HG03439 (cell line): ENCODE data around the gene ANO10.

ENCODE experiments used
- ATAC-seq: cut with Tn5 transposase; IDR thresholded peaks from one replicate; pipeline ENCODE4 v1.9.1; 2021; ENCODE audit warnings: mild to moderate bottlenecking, moderate library complexity; ENCODE audit not compliant: unreplicated experiment

The ANO10 gene

GRCh38 chr3:43326891-43327581 is 294.8 kb downstream of the ANO10 start:
- ATAC-seq = no peak

- no peak for ATAC-seq
Measured at GRCh38 chr3:43323541-43323940, 298.3 kb downstream of the ANO10 start.

- no peak for ATAC-seq
Measured at GRCh38 chr3:43320288-43320687, 301.5 kb downstream of the ANO10 start.

DNA sequence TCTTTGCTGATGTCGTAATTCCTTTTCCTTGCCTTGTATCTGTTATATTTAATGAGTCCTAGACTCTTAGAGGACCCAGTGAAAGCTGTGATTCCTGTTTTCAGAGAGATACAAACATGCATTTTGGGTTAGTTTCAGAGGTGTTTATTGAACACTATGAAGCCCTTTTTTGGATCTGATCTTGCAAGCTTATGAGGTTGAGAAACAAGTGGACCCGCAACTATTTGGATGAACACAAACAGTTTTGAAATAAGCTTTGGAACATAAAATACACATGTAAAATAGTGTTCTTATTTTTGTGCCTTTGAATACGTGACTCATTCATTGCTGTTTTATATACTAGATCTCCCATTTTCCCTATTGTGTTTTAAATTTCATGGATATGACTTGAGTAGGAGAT is 302.0 kb downstream of the ANO10 start:
- ATAC-seq = no peak

DNA sequence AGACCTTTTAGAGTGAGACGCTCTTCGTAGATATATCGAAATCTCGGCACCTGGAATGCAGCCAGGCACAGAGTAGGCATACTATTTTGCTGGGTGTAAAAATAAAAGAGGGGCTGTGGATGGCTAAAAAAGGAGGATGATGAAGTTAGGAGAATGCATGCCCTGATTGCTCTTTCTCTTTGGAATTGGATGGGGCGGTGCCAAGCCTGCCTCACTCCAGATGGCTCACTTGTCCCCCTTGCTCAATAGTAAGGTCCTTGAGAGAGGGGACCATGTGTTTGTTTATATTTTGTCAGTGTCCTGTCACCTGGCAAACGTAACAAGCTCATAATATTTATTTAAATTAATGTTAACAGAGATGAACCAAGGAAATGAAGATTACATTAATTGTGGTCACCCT is 302.4 kb downstream of the ANO10 start:
- ATAC-seq = no peak

GRCh38 chr3:43317461-43318316 is 304.1 kb downstream of the ANO10 start:
- ATAC-seq = no peak

- no peak for ATAC-seq
Measured at GRCh38 chr3:43316783-43317460, 304.9 kb downstream of the ANO10 start.
